Measurements from ENCODE around the gene TDG. TPM values are rescaled to one million over a fixed set of nuclear protein-coding genes. Genes with fewer than 3 reads are reported as not detected.

Gene TDG
- total RNA-seq (2013; cell fraction: nucleolus; rRNA removed), result 63.4 and 64.9 TPM in 2 replicates
- total RNA-seq (2014; rRNA removed), result 47.5 and 57.8 TPM in 2 replicates
- total RNA-seq (2014; rRNA removed; fragmentation: Illumina TruSeq; extraction: Trizol), result 53.7 and 56.3 TPM in 2 replicates
- 46.7 and 51.9 TPM in 2 replicates for total RNA-seq (2021)
- polyA plus RNA-seq (2011; ENCODE audit: low read depth), result 15.8 TPM
- 47.5 and 72.3 TPM in 2 replicates for polyA plus RNA-seq (2011; rRNA removed)
- 17.1 and 17.3 TPM in 2 replicates for polyA plus RNA-seq (2011; cell fraction: cytosol; rRNA removed)
- 58.2 and 62.0 TPM in 2 replicates for polyA plus RNA-seq (2011; cell fraction: nucleus; rRNA removed)
- 24.3 and 25.7 TPM in 2 replicates for polyA plus RNA-seq (2012)
- 63.6 and 70.5 TPM in 2 replicates for polyA plus RNA-seq (2014; fragmentation: Illumina TruSeq; extraction: Trizol)
- polyA plus RNA-seq (2014; fragmentation: Nextera tagmentation; extraction: Ambion mirVana), result 10 to 100 TPM; 29.7 to 33.7 TPM
- 44.0 and 50.5 TPM in 2 replicates for polyA plus RNA-seq (2014; rRNA removed)
- 10 to 100 TPM; 63.2 to 68.8 TPM for polyA plus RNA-seq (2016; fragmentation: Nextera tagmentation; extraction: Ambion mirVana)
- polyA minus RNA-seq (2011; rRNA and poly(A)+ RNA removed), result 21.7 and 30.6 TPM in 2 replicates
- polyA minus RNA-seq (2011; cell fraction: cytosol; rRNA and poly(A)+ RNA removed), result 14.6 and 15.5 TPM in 2 replicates
- polyA minus RNA-seq (2011; cell fraction: nucleus; rRNA and poly(A)+ RNA removed), result 17.8 and 21.0 TPM in 2 replicates
- percentile 92 among the genes with signal in this experiment for Bru-seq, nascent RNA
- percentile 86 among the genes with signal in this experiment for BruChase-seq, experiment 1, labeled RNA remaining after a 6-hour chase
- BruChase-seq, experiment 2, labeled RNA remaining after a 2-hour chase, result percentile 93 among the genes with signal in this experiment
- long read RNA-seq, experiment 1, transcript TDG-208 (3 exons, 1,139 nt), result major isoform, 18 of 49 reads
- long read RNA-seq, experiment 1, transcript TDG-202 (10 exons, 3,251 nt), result major isoform, 18 of 49 reads
- long read RNA-seq, experiment 1, partial matches to known transcripts, result 6 of 49 reads
- long read RNA-seq, experiment 1, other reads (novel, unspliced or antisense), result 6 of 49 reads
- long read RNA-seq, experiment 2, transcript TDG-202 (10 exons, 3,251 nt), result minor isoform, 12 of 69 reads
- long read RNA-seq, experiment 2, transcript TDG-208 (3 exons, 1,139 nt), result major isoform, 28 of 69 reads
- long read RNA-seq, experiment 2, partial matches to known transcripts, result 18 of 69 reads
- long read RNA-seq, experiment 2, other reads (novel, unspliced or antisense), result 9 of 69 reads

- 6% methylated on average over 64 of the region's 64 CpGs for WGBS (ENCODE audit: insufficient coverage, insufficient replicate concordance, low lambda C conversion rate, missing lambda C conversion rate)
- FAIRE-seq, result peak; percentile 89
- TF ChIP-seq HDAC2 (IDR thresholded peaks at IDR 0.05), result no peak
- TF ChIP-seq PBX3 (IDR thresholded peaks at IDR 0.05; ENCODE audit: insufficient replicate concordance, low read depth, low read length), result no peak
- peak; percentile 73; the same call in 1 of the 2 replicates for TF ChIP-seq STAT1 (conservative IDR thresholded peaks at IDR 0.05)
- TF ChIP-seq NKRF (conservative IDR thresholded peaks at IDR 0.05), result peak; percentile 94
- peak; percentile 99 for TF ChIP-seq USF1 (IDR thresholded peaks at IDR 0.05; ENCODE audit: borderline replicate concordance, extremely low read length, insufficient read depth, low read depth, low read length)
- TF ChIP-seq SMARCA5 (IDR thresholded peaks at IDR 0.05), result peak; percentile 72; the same call in 1 of the 2 replicates
- TF ChIP-seq DPF2 (IDR thresholded peaks at IDR 0.05), result peak; percentile 70; the same call in 1 of the 2 replicates
- no peak for TF ChIP-seq NFYA (IDR thresholded peaks at IDR 0.05; ENCODE audit: borderline replicate concordance, low read depth, low read length)
These were observed at the start of gene TDG for GRCh38 chr12:103965590-103966504. Gene TDG (plus strand): TSS chr12:103965872. CDS start chr12:103966038, 166 bp downstream.

More at GRCh38 chr12:103965590-103966504, at the start of gene TDG:
- no peaks in the 10 kb centered on the region for H4K20me1 ChIP-seq (ENCODE audit: control insufficient read depth, insufficient read depth)
- peaks cover 10% of the 10 kb centered on the region for H3K4me1 ChIP-seq (ENCODE audit: control insufficient read depth, insufficient read depth, low read length)
- RAD21 ChIA-PET (ENCODE audit: unreplicated experiment), result interaction anchor here (1.0 to 4.9 kb wide), 12 partner anchors 9 to 98 kb away, joined by 3 to 34 read pairs (median 6); partner anchors contain the start of gene HSP90B1
- TSS peak; percentile 68 for BruUV-seq (replicated peaks)
- peak within 1 kb of the TSS; percentile 95 for H3K9ac ChIP-seq (ENCODE audit: control insufficient read depth, insufficient read depth, low read length)
- peaks cover 0 to 8% of the 10 kb centered on the region in 2 experiments; a peak in 2 of 4 replicates for H3K36me3 ChIP-seq (ENCODE audit: control insufficient read depth in 2 of 2, insufficient read depth in 2 of 2, low read length in 1 of 2)
- peak; percentile 96 for ATAC-seq
- no peaks in the 10 kb centered on the region for H3K27me3 ChIP-seq (replicated peaks in 1 of 2; ENCODE audit: control insufficient read depth in 2 of 2, insufficient read depth in 2 of 2, low read length in 1 of 2)
- peak within 1 kb of the TSS; percentile 94 for H3K27ac ChIP-seq (ENCODE audit: control insufficient read depth, insufficient read depth)
- peak within 1 kb of the TSS; percentile 92 for H3K4me3 ChIP-seq
- SMC1A ChIA-PET (ENCODE audit: uncharacterized antibody, unreplicated experiment), result interaction anchor here (1.0 to 6.6 kb wide), 18 partner anchors 8 to 143 kb away, joined by 3 to 67 read pairs (median 6); partner anchors contain the start of genes HCFC2 and HSP90B1
- CTCF ChIA-PET, result interaction anchor here (0.5 to 5.6 kb wide), 13 partner anchors 10 to 145 kb away, joined by 3 to 33 read pairs (median 4); a partner anchor contains a TSS
- in situ Hi-C loops (cut with MboI) (no loop called here), intact Hi-C loops (cut with micrococcal nuclease; ENCODE audit: unreplicated experiment) (loop anchor here (1.0 to 10.0 kb wide), 5 partner anchors 9 to 319 kb away; partner anchors contain the start of gene HSP90B1)
- peaks cover 70% of the 10 kb centered on the region for H3K79me2 ChIP-seq (ENCODE audit: control insufficient read depth, insufficient read depth, low read length)
- POLR2A ChIA-PET, result interaction anchor here (0.6 to 4.9 kb wide), 16 partner anchors 10 to 323 kb away, joined by 3 to 52 read pairs (median 4); partner anchors contain the start of genes HCFC2, HSP90B1 and NT5DC3
- H3K9me3 ChIP-seq (replicated peaks; ENCODE audit: control insufficient read depth, insufficient read depth, low read length), result no peaks in the 10 kb centered on the region
- DNase-seq (ENCODE audit: low read depth, low spot score), result peak; percentile 97
- H3K4me2 ChIP-seq (ENCODE audit: control insufficient read depth, insufficient read depth), result peak within 1 kb of the TSS; percentile 93
- peak within 1 kb of the TSS; percentile 77 for H2AFZ ChIP-seq (ENCODE audit: control insufficient read depth, low read depth, low read length)

Measured in GM12878 (cell line).